K562 (cell line): ENCODE data around the gene VEZF1.

Source experiments
- CTCF ChIP-seq, 3 experiments: IDR thresholded peaks in 2 of 3; conservative IDR thresholded peaks in 1 of 3; 2 replicates each; pipeline ENCODE4 v1.5.1; 2011 to 2012; ENCODE audit warnings: low read length in 3 of 3, mild to moderate bottlenecking in 3 of 3, control low read depth in 2 of 3, improper control_type of control experiment in 1 of 3, inconsistent platforms in 1 of 3, low read depth in 1 of 3, mixed read lengths in 1 of 3, moderate library complexity in 1 of 3; ENCODE audit not compliant: insufficient read depth in 2 of 3
- NFRKB ChIP-seq: fragments of 450-650 bp; IDR thresholded peaks from 2 replicates; pipeline ENCODE4 v1.6.1; 2016; ENCODE audit warnings: low read depth
- RBM15 ChIP-seq: fragments of 200-400 bp; formaldehyde crosslinking; IDR thresholded peaks from 2 replicates; pipeline ENCODE4 v1.6.1; 2018; ENCODE audit warnings: mild to moderate bottlenecking, low read length, moderate library complexity; ENCODE audit not compliant: insufficient read depth

DNA sequence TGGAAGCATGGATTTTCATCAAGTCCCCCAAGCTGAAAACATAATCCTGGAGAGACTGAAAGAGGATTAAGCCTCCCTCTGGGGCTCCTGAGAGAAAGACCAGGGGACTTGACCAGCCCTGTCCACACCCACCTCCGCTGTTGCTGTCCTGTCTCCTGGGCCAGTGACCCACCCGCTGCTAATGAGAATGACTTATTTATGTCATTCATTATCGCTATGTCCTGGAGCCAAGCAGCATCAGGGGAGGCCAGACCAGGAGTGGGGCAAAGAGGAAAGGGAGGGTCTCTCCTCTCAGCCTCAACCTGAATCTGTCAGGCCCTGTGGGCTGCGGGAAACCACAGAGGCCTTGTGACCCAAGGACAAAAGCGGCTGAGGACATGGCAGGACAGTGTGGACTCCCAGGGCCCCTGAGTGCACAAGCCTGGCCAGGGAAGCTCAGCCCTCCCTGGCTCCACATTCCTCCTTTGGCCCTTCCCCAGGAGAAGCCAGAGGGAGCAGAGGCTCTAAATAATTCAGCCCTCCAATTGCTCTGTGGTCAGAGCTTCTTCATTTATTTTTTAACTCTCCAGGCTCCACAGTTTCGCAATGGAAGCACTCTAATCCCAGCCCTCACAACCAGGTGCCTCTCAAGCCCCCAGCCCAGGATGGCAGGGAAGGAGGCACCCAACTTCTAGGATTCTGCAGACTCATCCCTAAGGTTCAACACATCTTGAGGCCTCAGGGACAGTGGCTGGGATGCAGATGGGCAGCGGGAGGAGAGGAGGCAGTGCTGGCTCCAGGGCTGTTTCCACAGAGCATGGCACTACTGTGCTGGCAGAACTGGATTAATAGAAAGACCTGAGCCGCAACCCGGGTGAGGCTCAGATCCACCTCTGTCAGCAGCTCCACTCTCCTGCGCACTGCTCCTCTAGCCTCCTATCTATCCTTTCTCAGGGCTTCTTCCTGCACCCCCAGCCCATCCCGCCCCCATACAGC is 51.9 kb downstream of the VEZF1 start:
- TF ChIP-seq NFRKB (no peak), RBM15 (no peak), CTCF (IDR thresholded peaks at IDR 0.05 in 2 of 3, conservative IDR thresholded peaks at IDR 0.05 in 1 of 3; ENCODE audit: insufficient read depth in 2 of 3, low read depth in 1 of 3, low read length in 3 of 3) (no peak)
